Right ventricle myocardium inferior (tissue), 1 donor: ENCODE measurements around the gene WDR48. TPM values are rescaled to one million over a fixed set of nuclear protein-coding genes. Genes with fewer than 3 reads are reported as not detected.

Experiments used
- ATAC-seq: fragments of 200-7000 bp; cut with Tn5 transposase; one replicate; pipeline ENCODE4 v1.9.1; 2020; ENCODE audit warnings: mild to moderate bottlenecking, moderate library complexity
- DNase-seq: peaks from one replicate; pipeline ENCODE4 v3.0.0; 2021; ENCODE audit errors: missing footprints
- intact Hi-C: fragments of 100-400 bp; cut with DNase I; formaldehyde crosslinking; loops from one replicate; pipeline ENCODE4 v1.11.0; 2022
- total RNA-seq: library from RNA; stranded (reverse); fragmentation: NEBNext Ultra II Directional; extraction: Animal tissue kit (Norgen Biotek cat#: 25700); gene quantifications from one replicate; pipeline ENCODE4 v1.2.1, GENCODE V29; 2021
- donor health status: DM: no; HTN: yes; CAD: no; lungs with severe emphysema.

The WDR48 gene
- total RNA-seq, 1 donor from 2014 or later: 28.9 TPM

DNA sequence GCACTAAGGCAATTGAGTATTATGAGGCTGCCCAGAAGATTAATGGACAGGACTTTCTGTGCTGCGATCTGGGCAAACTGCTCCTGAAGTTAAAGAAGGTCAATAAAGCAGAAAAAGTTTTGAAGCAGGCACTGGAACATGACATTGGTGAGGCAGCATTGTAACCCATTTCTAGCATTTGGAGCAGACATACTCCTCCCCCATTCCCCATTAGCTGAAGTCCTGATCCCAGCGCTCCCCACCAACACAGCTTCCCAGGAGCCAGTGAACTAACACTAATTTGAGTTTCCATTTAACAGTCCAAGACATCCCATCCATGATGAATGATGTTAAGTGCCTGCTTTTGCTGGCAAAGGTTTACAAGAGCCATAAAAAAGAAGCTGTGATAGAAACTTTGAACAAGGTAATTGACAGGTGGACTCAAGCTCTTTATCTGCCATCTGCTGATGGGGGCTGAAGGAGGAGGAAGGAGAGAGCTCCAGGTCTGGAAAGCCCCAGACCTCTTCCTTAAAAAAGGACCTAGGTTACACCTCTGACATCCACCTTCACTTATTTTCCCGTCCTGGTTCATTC is 79.0 kb downstream of the WDR48 start:
- DNase-seq: no peak
- intact Hi-C loops: no loop called here
- no peak for ATAC-seq

- intact Hi-C loops: no loop called here
- ATAC-seq (no peak), DNase-seq (no peak)
Observed at GRCh38 chr3:39132096-39133092, 80.6 kb downstream of the WDR48 start.

- DNase-seq: no peak
- ATAC-seq: no peak
- intact Hi-C loops: no loop called here
Observed at GRCh38 chr3:39133093-39133490, 81.3 kb downstream of the WDR48 start.

GRCh38 chr3:39133822-39134221 is 82.0 kb downstream of the WDR48 start:
- intact Hi-C loops: no loop called here
- ATAC-seq: no peak

DNA sequence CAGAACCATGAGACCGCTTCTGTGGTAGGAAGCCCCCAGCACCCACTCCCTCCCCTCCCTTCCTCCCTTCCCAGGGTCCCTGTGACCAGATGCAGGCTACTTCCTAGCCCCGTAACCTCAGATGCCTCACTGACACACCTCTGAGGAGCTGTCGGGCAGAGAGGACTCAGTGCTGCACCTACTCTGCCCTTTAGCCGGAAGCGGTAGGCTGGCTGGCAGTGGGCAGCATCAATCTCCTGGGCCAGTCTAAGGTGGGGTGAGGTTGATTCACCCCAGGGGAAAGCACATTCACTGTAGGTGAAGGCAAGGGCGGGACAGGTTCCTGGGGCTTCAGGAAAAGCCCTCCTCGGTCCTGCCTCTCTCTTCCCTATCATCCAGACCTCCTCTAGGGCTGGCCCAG is 82.5 kb downstream of the WDR48 start:
- DNase-seq (no peak), ATAC-seq (no peak)
- intact Hi-C loops: no loop called here

More at GRCh38 chr3:39133822-39134221, 82.0 kb downstream of the WDR48 start:
- no peak for DNase-seq

GRCh38 chr3:39135170-39135805 is 83.5 kb downstream of the WDR48 start:
- DNase-seq: no peak
- intact Hi-C loops: loop anchor here (5.0 kb wide), 1 partner anchor 42 kb away; no protein-coding TSS in a partner anchor
- ATAC-seq: peak; percentile 43

GRCh38 chr3:39136533-39137434 is 85.0 kb downstream of the WDR48 start:
- DNase-seq (no peak), ATAC-seq (no peak)
- intact Hi-C loops: loop anchor here (5.0 kb wide), 1 partner anchor 41 kb away; no protein-coding TSS in a partner anchor

DNA sequence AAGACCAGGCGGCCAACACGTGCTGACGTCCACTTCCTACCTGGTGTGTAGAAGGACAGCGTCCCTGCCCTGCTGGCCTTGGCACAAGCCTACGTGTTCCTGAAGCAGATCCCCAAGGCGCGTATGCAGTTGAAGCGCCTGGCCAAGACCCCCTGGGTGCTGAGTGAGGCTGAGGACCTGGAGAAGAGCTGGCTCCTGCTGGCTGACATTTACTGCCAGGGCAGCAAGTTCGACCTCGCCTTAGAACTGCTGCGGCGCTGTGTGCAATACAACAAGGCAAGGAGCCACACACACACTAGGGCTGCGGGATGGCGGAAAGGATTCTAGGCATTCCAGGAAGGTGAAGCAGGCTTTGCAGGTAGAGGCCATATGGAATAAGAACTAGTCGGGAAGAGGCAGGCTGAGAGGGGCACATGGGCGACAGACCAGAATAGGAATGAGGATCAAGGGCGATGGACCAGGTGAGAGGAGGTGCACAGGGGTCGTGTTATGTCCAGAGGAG is 85.7 kb downstream of the WDR48 start:
- intact Hi-C loops: loop anchor here (5.0 kb wide), 1 partner anchor 40 kb away; no protein-coding TSS in a partner anchor
- ATAC-seq (no peak), DNase-seq (no peak)

DNA sequence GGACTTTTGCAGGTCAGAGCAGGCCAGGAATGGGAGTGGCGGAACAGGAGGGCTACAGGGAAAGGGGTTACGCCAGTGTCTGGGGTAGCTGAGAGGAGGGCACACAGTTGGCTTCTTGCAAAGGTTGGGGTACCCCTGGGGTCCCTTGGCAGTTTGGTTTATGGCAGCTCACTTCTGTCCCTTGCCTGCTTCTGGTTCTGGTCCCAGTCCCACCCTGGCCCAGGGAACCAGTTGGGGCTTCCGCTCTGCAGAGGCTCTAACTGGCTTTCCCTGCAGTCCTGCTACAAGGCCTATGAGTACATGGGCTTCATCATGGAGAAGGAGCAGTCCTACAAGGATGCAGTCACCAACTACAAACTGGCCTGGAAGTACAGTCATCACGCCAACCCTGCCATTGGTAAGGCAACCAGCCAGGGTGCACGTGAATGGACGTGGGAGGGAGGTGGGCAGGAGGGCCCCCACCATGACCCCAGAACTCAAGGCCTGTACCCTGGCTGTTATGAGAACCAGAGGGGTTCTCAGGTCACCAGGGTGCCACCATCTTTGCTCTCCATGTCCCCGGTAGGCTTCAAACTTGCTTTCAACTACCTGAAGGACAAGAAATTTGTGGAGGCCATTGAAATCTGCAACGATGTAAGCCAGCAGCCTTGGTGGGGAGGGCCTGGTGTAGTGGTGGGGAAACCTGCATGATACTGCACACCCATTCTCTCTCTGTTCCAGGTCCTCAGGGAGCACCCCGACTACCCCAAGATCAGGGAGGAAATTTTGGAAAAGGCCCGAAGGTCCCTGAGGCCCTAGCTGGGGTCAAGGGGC is 86.4 kb downstream of the WDR48 start:
- no peak for ATAC-seq
- intact Hi-C loops: loop anchor here (5.0 kb wide), 1 partner anchor 39 kb away; no protein-coding TSS in a partner anchor
- no peak for DNase-seq

DNA sequence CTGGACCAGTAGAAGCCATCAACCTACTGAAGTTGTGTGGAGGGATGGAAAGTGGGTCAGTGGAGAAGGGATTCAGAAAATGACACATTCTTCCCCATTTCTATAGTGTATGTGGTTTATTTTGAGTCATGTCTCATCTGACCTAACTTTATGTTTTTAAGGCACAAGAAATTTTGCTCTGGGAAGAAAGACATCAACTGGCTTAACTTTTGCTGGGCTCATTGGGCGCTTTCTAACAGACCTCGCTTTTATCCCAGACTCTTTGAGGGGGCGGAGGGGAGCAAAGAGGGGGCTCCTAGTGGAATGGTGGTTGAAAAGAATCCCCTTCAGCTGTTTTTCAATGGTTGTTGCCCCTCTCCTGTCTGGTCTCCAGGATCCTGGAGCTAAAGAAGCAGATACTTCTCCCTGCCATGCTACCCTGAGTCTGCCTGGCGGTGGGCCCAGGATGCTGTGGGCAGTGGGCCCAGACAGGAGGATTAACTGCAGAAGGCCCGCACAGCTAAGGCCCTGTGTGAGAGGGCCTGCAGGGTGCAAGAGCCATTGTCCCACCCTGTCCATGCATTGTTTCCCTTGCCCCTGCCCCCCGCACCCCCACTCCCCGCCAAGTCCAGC is 87.1 kb downstream of the WDR48 start:
- intact Hi-C loops: loop anchor here (5.0 kb wide), 1 partner anchor 38 kb away; no protein-coding TSS in a partner anchor
- peak; percentile 82 for DNase-seq
- ATAC-seq: peak; percentile 55

DNA sequence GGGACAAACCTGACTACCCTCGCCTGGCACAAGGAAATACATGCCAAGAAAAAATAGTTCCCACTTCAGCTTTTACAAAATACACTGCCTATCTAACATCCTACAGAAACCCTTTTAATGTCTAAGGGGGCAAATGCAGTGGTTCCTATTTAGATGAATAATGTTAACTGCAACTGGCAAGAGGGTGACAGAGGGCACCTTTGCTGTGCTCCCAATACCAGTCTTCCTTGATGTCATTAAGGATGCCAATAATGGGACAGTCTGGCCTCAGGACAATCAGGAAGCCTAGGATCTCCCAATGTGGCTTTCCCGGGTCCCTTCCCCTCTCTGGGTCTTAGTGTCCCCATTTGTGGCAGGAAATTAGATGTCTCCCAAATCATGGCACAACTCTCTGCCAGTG is 87.6 kb downstream of the WDR48 start:
- ATAC-seq: no peak
- intact Hi-C loops: loop anchor here (5.0 kb wide), 1 partner anchor 38 kb away; no protein-coding TSS in a partner anchor
- DNase-seq: no peak

DNA sequence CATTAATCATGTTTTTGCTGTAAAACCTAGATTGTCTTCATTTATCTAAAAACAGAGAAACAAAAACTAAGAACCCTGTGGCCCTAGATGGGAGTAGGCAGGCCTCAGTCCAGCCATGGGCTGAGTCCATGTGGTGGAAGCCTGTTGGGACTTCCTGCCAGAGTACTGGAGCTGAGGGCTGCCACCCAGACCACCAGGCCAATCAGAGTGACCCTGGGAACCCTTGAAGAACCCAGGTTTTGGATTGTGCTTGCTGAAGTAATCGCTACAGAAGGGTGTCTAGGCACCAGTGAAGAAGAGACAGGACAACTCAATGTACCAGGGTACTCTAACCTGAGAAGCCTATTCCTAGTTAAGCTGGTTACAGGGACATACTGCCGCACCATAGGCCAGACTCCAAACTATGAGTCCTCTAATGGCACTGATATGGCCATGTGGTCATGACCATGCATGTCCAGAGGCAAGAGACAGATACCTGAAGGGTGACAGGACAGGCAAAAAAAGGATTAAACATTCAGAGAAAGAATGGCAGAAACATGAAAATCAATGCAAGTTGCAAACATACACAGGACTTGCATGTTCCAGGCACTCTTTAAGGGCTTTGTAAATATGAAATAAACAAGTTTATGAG is 88.6 kb downstream of the WDR48 start:
- DNase-seq (no peak), ATAC-seq (no peak)
- intact Hi-C loops: no loop called here

- intact Hi-C loops: no loop called here
- peak; percentile 45 for ATAC-seq
- DNase-seq: no peak
Observed at GRCh38 chr3:39141171-39141995, 89.6 kb downstream of the WDR48 start.

- peak; percentile 15 for ATAC-seq
- intact Hi-C loops: no loop called here
- DNase-seq: no peak
Observed at GRCh38 chr3:39142067-39142466, 90.3 kb downstream of the WDR48 start.

DNA sequence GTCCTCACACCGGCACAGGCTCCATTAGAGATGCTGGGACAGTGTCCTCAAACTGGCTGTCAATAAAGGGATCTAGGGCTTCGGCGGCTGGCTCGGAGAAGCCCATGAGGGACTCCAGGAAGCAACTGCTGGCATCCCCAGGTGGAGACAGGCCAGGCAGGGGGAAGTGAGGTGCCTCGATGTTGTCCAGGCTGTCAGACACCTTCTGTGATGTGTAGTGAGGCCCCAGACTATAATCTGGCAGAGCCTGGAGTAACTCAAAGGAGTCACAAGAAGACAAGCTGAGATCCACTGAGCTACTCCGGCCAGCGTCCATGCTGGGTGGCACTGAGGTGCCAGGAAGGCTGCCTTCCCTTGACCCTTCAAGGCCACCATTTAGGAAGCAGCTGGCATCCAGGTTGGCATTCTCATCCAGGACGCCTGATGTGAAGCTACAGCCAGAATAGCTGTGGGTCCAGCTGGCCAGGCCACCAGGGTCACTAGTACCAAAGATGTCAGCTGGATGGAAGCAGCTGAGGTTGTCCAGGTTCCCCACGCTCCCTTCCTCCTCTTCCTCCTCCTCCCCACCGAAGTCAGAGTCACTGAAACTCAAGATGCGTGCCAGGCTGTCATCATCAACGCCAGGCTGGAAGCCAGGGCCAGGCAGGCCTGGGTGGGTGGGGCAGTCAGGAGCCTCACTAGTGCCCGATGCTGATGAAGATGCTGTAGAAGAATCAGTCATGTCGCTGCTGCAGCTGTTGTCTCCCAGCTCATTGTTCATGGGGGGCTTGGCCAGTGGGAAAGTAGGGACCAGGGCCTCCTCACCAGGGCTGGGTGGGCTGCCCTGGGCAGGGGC is 91.5 kb downstream of the WDR48 start:
- no peak for ATAC-seq
- intact Hi-C loops: no loop called here
- no peak for DNase-seq
